H9 (cell line): ENCODE results near the gene ERCC4. TPM values are rescaled to one million over a fixed set of nuclear protein-coding genes. Genes with fewer than 3 reads are reported as not detected.

Experiments
- DNase-seq: peaks from one replicate; pipeline ENCODE4 v3.0.0-alpha.2; 2017
- H2AFZ ChIP-seq: one replicate; pipeline ENCODE4 v1.6.1; 2013; ENCODE audit warnings: mild to moderate bottlenecking, low read length, control low read depth, moderate library complexity
- H2AK5ac ChIP-seq: 2 replicates; pipeline ENCODE4 v1.6.1; 2013; ENCODE audit warnings: low read length, control low read depth, mixed read lengths; ENCODE audit not compliant: insufficient read length
- H2BK120ac ChIP-seq: one replicate; pipeline ENCODE4 v1.6.1; 2013; ENCODE audit warnings: low read depth, mild to moderate bottlenecking, low read length, control low read depth, inconsistent platforms; ENCODE audit not compliant: poor library complexity, severe bottlenecking
- H2BK12ac ChIP-seq: 2 replicates; pipeline ENCODE4 v1.6.1; 2013; ENCODE audit warnings: low read length, control low read depth, mixed read lengths, low read depth; ENCODE audit not compliant: insufficient read length
- H2BK15ac ChIP-seq: 2 replicates; pipeline ENCODE4 v1.6.1; 2013; ENCODE audit warnings: low read depth, low read length, control low read depth
- H2BK20ac ChIP-seq: one replicate; pipeline ENCODE4 v1.6.1; 2013; ENCODE audit warnings: low read depth, mild to moderate bottlenecking, low read length, control low read depth, inconsistent platforms; ENCODE audit not compliant: poor library complexity, severe bottlenecking
- H2BK5ac ChIP-seq: 2 replicates; pipeline ENCODE4 v1.6.1; 2013; ENCODE audit warnings: low read length, control low read depth, mixed read lengths; ENCODE audit not compliant: insufficient read length
- H3K14ac ChIP-seq: 2 replicates; pipeline ENCODE4 v1.6.1; 2013; ENCODE audit warnings: low read length, control low read depth; ENCODE audit not compliant: insufficient read depth
- H3K18ac ChIP-seq: 2 replicates; pipeline ENCODE4 v1.6.1; 2013; ENCODE audit warnings: low read depth, mild to moderate bottlenecking, mixed read lengths, low read length, control low read depth; ENCODE audit not compliant: insufficient read length
- H3K23ac ChIP-seq: 2 replicates; pipeline ENCODE4 v1.6.1; 2013; ENCODE audit warnings: low read length, control low read depth, mixed read lengths, low read depth; ENCODE audit not compliant: insufficient read length
- H3K23me2 ChIP-seq: 2 replicates; pipeline ENCODE4 v1.6.1; 2013; ENCODE audit warnings: low read depth, mild to moderate bottlenecking, mixed read lengths, low read length, control low read depth; ENCODE audit not compliant: insufficient read length, poor library complexity, severe bottlenecking
- H3K27ac ChIP-seq: 2 replicates; pipeline ENCODE4 v1.5.1; 2013; ENCODE audit warnings: low read length, control low read depth, mixed read lengths, low read depth; ENCODE audit not compliant: insufficient read length
- H3K27me3 ChIP-seq: 2 replicates; pipeline ENCODE4 v1.6.1; 2013; ENCODE audit warnings: low read length, control low read depth, inconsistent platforms; ENCODE audit not compliant: insufficient read depth
- H3K4ac ChIP-seq: 2 replicates; pipeline ENCODE4 v1.6.1; 2013; ENCODE audit warnings: low read depth, mild to moderate bottlenecking, control low read depth, inconsistent platforms, low read length, moderate library complexity
- H3K4me1 ChIP-seq: 2 replicates; pipeline ENCODE4 v1.6.1; 2013; ENCODE audit warnings: low read length, control low read depth, inconsistent platforms; ENCODE audit not compliant: insufficient read depth
- H3K4me2 ChIP-seq: 2 replicates; pipeline ENCODE4 v1.6.1; 2013; ENCODE audit warnings: low read length, control low read depth, mixed read lengths; ENCODE audit not compliant: insufficient read length, insufficient read depth
- H3K56ac ChIP-seq: 2 replicates; pipeline ENCODE4 v1.6.1; 2013; ENCODE audit warnings: low read depth, mild to moderate bottlenecking, mixed read lengths, low read length, control low read depth; ENCODE audit not compliant: insufficient read length
- H3K79me1 ChIP-seq: 2 replicates; pipeline ENCODE4 v1.6.1; 2013; ENCODE audit warnings: low read depth, mild to moderate bottlenecking, moderate library complexity, low read length, control low read depth, inconsistent platforms; ENCODE audit not compliant: insufficient read depth, poor library complexity, severe bottlenecking
- H3K79me2 ChIP-seq: 2 replicates; pipeline ENCODE4 v1.6.1; 2013; ENCODE audit warnings: low read length, control low read depth, inconsistent platforms; ENCODE audit not compliant: insufficient read depth
- H3K9ac ChIP-seq: 2 replicates; pipeline ENCODE4 v1.6.1; 2013; ENCODE audit warnings: low read length, control low read depth, mixed read lengths; ENCODE audit not compliant: insufficient read length; ENCODE audit errors: extremely low read depth
- H3K9me3 ChIP-seq: one replicate; pipeline ENCODE4 v1.6.1; 2013; ENCODE audit warnings: low read depth, low read length, inconsistent platforms; ENCODE audit not compliant: control insufficient read depth
- H3T11ph ChIP-seq: one replicate; pipeline ENCODE4 v1.6.1; 2013; ENCODE audit warnings: mild to moderate bottlenecking, low read length, control low read depth, inconsistent platforms
- H4K20me1 ChIP-seq: one replicate; pipeline ENCODE4 v1.6.1; 2013; ENCODE audit not compliant: control insufficient read depth, insufficient read length, insufficient read depth
- H4K5ac ChIP-seq: 2 replicates; pipeline ENCODE4 v1.6.1; 2013; ENCODE audit warnings: low read depth, mild to moderate bottlenecking, mixed read lengths, low read length, control low read depth; ENCODE audit not compliant: insufficient read length
- H4K8ac ChIP-seq: replicated peaks from 2 replicates; pipeline ENCODE4 v1.6.1; 2013; ENCODE audit warnings: low read length, control low read depth, mixed read lengths, low read depth; ENCODE audit not compliant: insufficient read length
- H4K91ac ChIP-seq: 2 replicates; pipeline ENCODE4 v1.6.1; 2013; ENCODE audit warnings: low read depth, mild to moderate bottlenecking, moderate library complexity, mixed read lengths, low read length, control low read depth; ENCODE audit not compliant: insufficient read length
- H3K27ac Mint-ChIP-seq, 3 experiments: 2 replicates in 2 of 3; 3 replicates in 1 of 3; pipeline ENCODE4 v1.8.0; 2020 to 2021; ENCODE audit warnings: mixed read lengths in 3 of 3, mild to moderate bottlenecking in 1 of 3, moderate library complexity in 1 of 3
- H3K27me3 Mint-ChIP-seq: 2 replicates; pipeline ENCODE4 v1.8.0; 2021; ENCODE audit warnings: low read depth, mild to moderate bottlenecking, moderate library complexity, mixed read lengths
- H3K36me3 Mint-ChIP-seq, 3 experiments: 2 replicates in 2 of 3; 3 replicates in 1 of 3; pipeline ENCODE4 v1.8.0; 2020 to 2021; ENCODE audit warnings: low read depth in 3 of 3, mixed read lengths in 3 of 3; ENCODE audit not compliant: insufficient read depth in 1 of 3
- H3K4me1 Mint-ChIP-seq, 2 experiments: 2 replicates each; pipeline ENCODE4 v1.8.0; 2020; ENCODE audit warnings: mixed read lengths in 2 of 2
- H3K4me3 Mint-ChIP-seq, 2 experiments: 2 replicates in 1 of 2; 3 replicates in 1 of 2; pipeline ENCODE4 v1.8.0; 2020 to 2021; ENCODE audit warnings: mild to moderate bottlenecking in 2 of 2, mixed read lengths in 2 of 2, moderate library complexity in 1 of 2
- H3K9me3 Mint-ChIP-seq, 2 experiments: 2 replicates in 1 of 2; 3 replicates in 1 of 2; pipeline ENCODE4 v1.8.0; 2020; ENCODE audit warnings: mild to moderate bottlenecking in 2 of 2, mixed read lengths in 2 of 2, moderate library complexity in 1 of 2
- WGBS: extraction: QIAGEN DNeasy Blood & Tissue Kit; methylation state at CpG from one replicate; pipeline ENCODE4 v1.1.7; 2013; ENCODE audit warnings: missing lambda C conversion rate, low lambda C conversion rate, mixed read lengths; ENCODE audit not compliant: insufficient read length; ENCODE audit errors: extremely low coverage; 5-methylcytosine and 5-hydroxymethylcytosine counted together
- total RNA-seq: library from RNA; stranded (reverse); gene quantifications from 2 replicates; pipeline ENCODE4 v1.2.1, GENCODE V29; 2021
- TF ChIP-seq, protein P1 (sequence below): fragments of 200-600 bp; sonication (generic); conservative IDR thresholded peaks from 3 replicates; pipeline ENCODE4 v1.8.0; 2021; ENCODE audit warnings: antibody characterized with exemption, mild to moderate bottlenecking

The ERCC4 gene
- total RNA-seq, 1 experiment from 2014 or later, result 15.6 TPM

DNA sequence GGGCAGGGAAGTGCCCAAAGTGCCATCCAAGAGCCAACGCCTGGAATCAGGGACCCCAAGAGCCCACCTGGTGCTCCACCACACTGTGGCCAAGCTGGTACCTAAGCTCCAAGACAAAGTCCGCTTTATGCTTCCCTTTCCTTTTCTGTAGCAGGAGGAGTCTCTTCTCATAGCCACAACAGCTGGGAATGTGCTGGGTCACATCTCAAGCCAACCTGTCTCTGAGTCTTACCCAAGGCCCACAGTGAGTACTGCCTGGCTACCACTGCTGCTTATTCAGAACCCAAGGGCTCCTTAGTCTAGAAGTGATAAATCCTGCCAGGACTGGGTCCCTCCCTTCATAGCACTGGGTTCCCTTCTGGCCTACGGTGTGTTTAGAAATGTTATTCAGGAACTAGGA lies 49.8 kb downstream of the ERCC4 start:
- H2BK20ac ChIP-seq, result no peak overlapping the region
- no peaks in the 10 kb centered on the region for H3K4me1 ChIP-seq
- no peaks in the 10 kb centered on the region; a peak in 1 of 7 replicates for H3K36me3 Mint-ChIP-seq
- no peak overlapping the region for H4K91ac ChIP-seq
- no peak overlapping the region for H2BK15ac ChIP-seq
- H3K4me1 Mint-ChIP-seq, result peaks cover 3 to 4% of the 10 kb centered on the region in 2 experiments; a peak in 1 of 4 replicates
- H3K18ac ChIP-seq, result no peak overlapping the region
- no peak overlapping the region for H3K56ac ChIP-seq
- no peak overlapping the region for H3T11ph ChIP-seq
- H2BK120ac ChIP-seq, result no peak overlapping the region
- no peak overlapping the region for H3K9ac ChIP-seq
- H3K4me3 Mint-ChIP-seq, result no peak overlapping the region
- H3K9me3 Mint-ChIP-seq, result peaks cover 3 to 4% of the 10 kb centered on the region in 2 experiments; a peak in 3 of 5 replicates
- no peaks in the 10 kb centered on the region for H3K27me3 Mint-ChIP-seq
- no peak overlapping the region for H3K4me2 ChIP-seq
- H3K79me1 ChIP-seq, result no peaks in the 10 kb centered on the region
- H3K4ac ChIP-seq, result no peak overlapping the region
- no peak overlapping the region for H3K23ac ChIP-seq
- H3K14ac ChIP-seq, result no peak overlapping the region
- H3K23me2 ChIP-seq, result no peaks in the 10 kb centered on the region
- no peak overlapping the region for H2AFZ ChIP-seq
- H2AK5ac ChIP-seq, result no peak overlapping the region
- H2BK12ac ChIP-seq, result no peak overlapping the region
- no peaks in the 10 kb centered on the region for H3K9me3 ChIP-seq
- no peak overlapping the region for H3K27ac ChIP-seq
- no peaks in the 10 kb centered on the region for H3K27me3 ChIP-seq
- TF ChIP-seq, protein P1, sequence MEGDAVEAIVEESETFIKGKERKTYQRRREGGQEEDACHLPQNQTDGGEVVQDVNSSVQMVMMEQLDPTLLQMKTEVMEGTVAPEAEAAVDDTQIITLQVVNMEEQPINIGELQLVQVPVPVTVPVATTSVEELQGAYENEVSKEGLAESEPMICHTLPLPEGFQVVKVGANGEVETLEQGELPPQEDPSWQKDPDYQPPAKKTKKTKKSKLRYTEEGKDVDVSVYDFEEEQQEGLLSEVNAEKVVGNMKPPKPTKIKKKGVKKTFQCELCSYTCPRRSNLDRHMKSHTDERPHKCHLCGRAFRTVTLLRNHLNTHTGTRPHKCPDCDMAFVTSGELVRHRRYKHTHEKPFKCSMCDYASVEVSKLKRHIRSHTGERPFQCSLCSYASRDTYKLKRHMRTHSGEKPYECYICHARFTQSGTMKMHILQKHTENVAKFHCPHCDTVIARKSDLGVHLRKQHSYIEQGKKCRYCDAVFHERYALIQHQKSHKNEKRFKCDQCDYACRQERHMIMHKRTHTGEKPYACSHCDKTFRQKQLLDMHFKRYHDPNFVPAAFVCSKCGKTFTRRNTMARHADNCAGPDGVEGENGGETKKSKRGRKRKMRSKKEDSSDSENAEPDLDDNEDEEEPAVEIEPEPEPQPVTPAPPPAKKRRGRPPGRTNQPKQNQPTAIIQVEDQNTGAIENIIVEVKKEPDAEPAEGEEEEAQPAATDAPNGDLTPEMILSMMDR, result no peak
- no peak overlapping the region for H4K8ac ChIP-seq
- no peak overlapping the region for H3K27ac Mint-ChIP-seq
- H3K79me2 ChIP-seq, result no peaks in the 10 kb centered on the region
- no peak overlapping the region for H4K5ac ChIP-seq
- no peaks in the 10 kb centered on the region for H4K20me1 ChIP-seq
- no peak for DNase-seq
- H2BK5ac ChIP-seq, result no peak overlapping the region
- WGBS, result no CpG with 5 or more reads among the region's 3 CpGs
